Retina (tissue), 1 donor: ENCODE results near the gene SPIRE1.
A peak's percentile ranks its signal among the peaks of the same experiment; 100 is the strongest.
"Not testable (repeated sequence)": the region's sequence is repeated elsewhere in the genome, so short reads cannot be mapped to it uniquely, and the experiment has no call there.

ENCODE experiments used
- DNase-seq: peaks from one replicate; pipeline ENCODE4 v3.0.0-alpha.2; 2016

SPIRE1 gene

GRCh38 chr18:12551943-12552878 is 105.7 kb downstream of the SPIRE1 start:
- DNase-seq: not testable (repeated sequence)

GRCh38 chr18:12551466-12551865 is 106.4 kb downstream of the SPIRE1 start:
- DNase-seq: not testable (repeated sequence)

GRCh38 chr18:12543697-12544096 is 114.2 kb downstream of the SPIRE1 start:
- DNase-seq: no peak

GRCh38 chr18:12540751-12541150 is 117.2 kb downstream of the SPIRE1 start:
- no peak for DNase-seq

- not testable (repeated sequence) for DNase-seq
These were observed 118.7 kb downstream of the SPIRE1 start for GRCh38 chr18:12539158-12539557.

- DNase-seq: no peak
These were observed 123.1 kb downstream of the SPIRE1 start for GRCh38 chr18:12534820-12535219.

- no peak for DNase-seq
These were observed 125.2 kb downstream of the SPIRE1 start for GRCh38 chr18:12532661-12533060.

- DNase-seq: no peak
These were observed 126.2 kb downstream of the SPIRE1 start for GRCh38 chr18:12531749-12532148.

GRCh38 chr18:12520442-12520992 is 137.4 kb downstream of the SPIRE1 start:
- peak; percentile 24 for DNase-seq

- no peak for DNase-seq
These were observed 138.9 kb downstream of the SPIRE1 start for GRCh38 chr18:12518832-12519531.

GRCh38 chr18:12518326-12518725 is 139.6 kb downstream of the SPIRE1 start:
- no peak for DNase-seq

- no peak for DNase-seq
These were observed 140.6 kb downstream of the SPIRE1 start for GRCh38 chr18:12517142-12517825.

GRCh38 chr18:12516049-12516630 is 141.8 kb downstream of the SPIRE1 start:
- peak; percentile 14 for DNase-seq

- no peak for DNase-seq
These were observed 142.4 kb downstream of the SPIRE1 start for GRCh38 chr18:12515550-12515949.

GRCh38 chr18:12507007-12507406 is 150.9 kb downstream of the SPIRE1 start:
- DNase-seq: no peak

GRCh38 chr18:12500986-12501385 is 156.9 kb downstream of the SPIRE1 start:
- DNase-seq: no peak

- DNase-seq: no peak
These were observed 160.1 kb downstream of the SPIRE1 start for GRCh38 chr18:12497839-12498238.

GRCh38 chr18:12497296-12497695 is 160.6 kb downstream of the SPIRE1 start:
- no peak for DNase-seq

GRCh38 chr18:12492907-12493306 is 165.0 kb downstream of the SPIRE1 start:
- no peak for DNase-seq

- no peak for DNase-seq
These were observed 166.1 kb downstream of the SPIRE1 start for GRCh38 chr18:12491611-12492435.

GRCh38 chr18:12485479-12486105 is 172.3 kb downstream of the SPIRE1 start:
- no peak for DNase-seq
